ENCODE measurements around the gene SLC43A3.
"Not testable (repeated sequence)": the region's sequence is repeated elsewhere in the genome, so short reads cannot be mapped to it uniquely, and the experiment has no call there.

SLC43A3 gene

DNA sequence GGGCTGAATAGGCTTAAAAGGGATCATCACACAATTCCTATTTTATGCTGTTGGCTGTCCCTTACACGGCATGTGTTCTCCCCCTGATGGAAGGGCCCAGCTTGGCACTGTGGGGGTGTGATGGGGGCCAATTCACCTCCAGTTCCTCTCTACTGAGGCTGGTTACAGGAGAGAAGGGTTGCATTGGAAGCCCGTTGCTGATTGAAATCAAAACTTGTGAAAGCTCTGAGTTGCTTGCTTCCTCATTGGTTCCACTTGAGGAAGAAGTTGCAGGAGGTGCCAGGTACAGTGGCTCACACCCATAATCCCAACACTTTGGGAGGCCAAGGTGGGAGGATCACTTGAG lies 23.1 kb downstream of the SLC43A3 start:
- DNase-seq, result no peak

DNA sequence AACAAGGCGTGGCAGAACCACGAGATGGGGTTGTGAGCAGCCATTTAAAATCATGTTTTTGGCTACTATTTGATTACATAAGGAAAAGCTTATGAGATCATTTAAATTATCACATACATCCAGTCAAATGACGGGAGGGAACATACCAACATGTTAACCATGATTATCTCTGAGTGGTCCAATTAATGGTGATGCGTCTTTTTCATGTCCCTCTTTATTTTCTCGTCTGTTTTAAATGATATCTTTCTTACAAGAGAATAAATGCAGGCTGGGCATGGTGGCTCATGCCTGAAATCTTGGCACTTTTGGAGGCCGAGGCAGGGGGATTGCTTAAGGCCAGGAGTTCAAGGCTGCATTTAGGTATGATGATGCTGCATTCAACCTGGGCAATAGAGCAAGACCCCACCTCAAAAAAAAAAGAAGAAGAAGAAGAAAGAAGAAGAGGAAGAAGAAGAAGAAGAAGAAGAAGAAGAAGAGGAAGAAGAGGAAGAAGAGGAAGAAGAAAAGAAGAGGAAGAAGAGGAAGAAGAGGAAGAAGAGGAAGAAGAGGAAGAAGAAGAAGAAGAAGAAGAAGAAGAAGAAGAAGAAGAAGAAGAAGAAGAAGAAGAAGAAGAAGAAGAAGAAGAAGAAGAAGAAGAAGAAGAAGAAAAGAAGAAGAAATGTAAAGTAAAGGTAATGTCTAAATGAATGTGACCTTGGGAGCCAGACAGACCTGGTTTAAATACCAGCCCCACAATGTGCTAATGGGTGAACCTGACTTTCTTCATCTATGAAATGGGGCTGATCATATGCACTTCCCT lies 23.7 kb downstream of the SLC43A3 start:
- not testable (repeated sequence) for DNase-seq

DNA sequence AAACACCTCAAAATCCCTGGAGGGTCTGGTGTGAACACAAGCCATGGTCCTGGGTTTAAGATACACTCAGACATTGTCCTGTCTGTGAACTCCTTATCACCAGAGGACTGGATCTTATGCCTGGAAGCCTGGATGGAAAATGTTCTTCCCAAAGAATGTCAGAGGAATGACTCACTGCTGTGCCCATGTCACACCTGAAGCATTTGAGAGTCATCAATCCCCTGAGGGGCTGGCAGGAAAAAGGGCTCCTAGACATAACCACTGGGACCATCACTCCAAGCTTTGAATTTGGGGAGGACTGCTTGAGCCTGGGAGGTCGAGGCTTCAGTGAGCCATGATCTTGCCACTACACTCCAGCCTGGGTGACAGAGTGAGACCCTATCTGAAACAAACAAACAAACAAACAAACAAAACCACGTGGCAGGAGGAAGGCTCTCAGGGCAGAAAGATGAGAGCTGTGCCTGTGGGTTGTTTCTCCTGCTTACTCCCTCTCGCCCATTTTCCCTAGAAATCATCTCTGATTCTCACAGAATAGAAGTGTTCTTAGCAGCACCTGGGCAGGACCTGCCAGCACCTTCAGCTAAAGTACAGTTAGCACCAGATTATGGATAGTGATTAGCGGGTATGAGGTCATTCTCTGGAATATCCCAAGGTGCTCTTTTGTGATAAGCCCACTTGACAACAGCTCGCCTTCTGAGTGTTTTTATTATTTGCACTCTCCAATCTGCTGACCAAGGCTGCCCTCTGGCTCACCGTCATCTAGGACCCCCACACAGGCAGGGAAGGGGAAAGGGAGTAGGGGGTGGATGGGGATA lies 24.5 kb downstream of the SLC43A3 start:
- no peak for DNase-seq

DNA sequence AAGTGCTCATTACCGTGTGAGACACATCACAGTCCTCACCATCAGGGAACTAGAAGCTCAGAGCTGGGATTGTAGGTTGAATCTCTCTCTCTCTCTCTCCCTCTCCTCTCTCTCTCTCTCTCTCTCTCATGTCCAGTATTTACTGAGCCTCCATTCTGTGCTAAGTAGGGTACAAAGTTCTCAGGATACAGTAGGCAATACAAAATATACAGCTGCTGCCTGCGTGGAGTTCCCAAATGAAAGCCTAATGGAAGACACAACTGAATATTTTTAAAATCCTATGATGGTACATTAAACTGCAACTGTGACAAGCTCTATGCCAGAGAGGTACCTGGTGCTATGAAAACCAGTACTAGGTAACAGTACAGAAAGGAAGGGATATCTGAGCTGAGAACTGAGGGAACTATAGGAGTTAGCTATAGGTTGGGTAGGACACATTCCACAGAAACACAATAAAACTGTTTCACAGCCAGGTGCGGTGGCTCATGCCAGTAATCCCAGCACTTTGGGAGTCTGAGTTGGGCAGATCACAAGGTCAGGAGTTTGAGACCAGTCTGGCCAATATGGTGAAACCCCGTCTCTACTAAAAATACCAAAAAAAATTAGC lies 26.8 kb downstream of the SLC43A3 start:
- no peak for DNase-seq

GRCh38 chr11:57399221-57399620 lies 27.7 kb downstream of the SLC43A3 start:
- no peak for DNase-seq

- DNase-seq, result no peak
Measured at GRCh38 chr11:57397394-57397990, 29.4 kb downstream of the SLC43A3 start.

DNA sequence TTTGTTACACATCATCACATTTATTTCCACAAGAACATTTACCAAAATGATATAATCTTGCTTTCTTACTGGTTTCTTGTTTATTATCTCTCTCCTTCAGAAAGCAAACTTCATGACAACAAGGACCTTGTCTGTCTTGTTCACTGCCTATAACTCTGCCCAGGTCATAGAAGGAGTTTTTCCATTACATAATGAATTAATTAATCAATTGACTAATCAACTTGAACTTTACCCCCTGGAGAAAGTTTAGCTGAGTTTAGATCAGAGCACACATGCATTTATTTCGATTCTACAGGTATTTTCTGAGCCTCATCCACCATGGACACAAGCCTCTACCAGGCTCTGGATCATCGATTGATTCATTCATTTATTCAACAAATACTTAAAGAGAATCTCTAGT lies 30.2 kb downstream of the SLC43A3 start:
- no peak for DNase-seq

DNA sequence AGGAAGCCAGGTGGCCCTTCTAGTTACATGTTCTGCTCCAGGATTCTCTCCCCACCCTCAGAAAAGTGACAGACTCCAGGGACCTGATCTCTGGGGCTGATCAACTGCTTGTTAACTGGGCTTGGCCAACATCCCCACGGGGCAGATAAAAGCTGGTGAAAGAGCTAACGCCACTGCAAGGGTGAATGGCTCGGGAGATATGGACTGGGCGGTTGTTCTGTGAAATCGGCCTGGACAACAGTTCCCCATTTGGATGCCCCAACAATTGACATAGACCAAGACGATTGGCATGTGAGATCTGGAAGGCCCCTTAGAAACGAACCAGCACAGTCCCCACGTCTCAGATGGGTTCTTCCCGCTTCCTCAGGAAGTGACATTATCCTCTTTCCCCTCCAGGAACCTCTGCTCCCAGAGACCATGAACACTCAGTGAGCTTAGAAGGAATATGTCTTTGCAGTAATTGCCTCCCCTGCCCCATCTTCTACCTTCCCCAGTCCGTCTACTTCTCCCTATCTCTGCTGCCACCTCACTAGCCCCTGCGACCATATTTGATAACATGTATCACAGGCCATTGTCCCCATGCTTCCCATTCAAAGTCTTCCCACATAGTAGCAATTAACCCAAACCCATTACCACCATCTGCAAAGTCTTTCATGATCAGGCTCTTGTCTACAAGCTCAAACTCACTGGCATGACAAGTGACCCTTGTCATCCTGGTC lies 30.9 kb downstream of the SLC43A3 start:
- no peak for DNase-seq

- DNase-seq, result no peak
Measured at GRCh38 chr11:57394203-57394965, 32.5 kb downstream of the SLC43A3 start.

- no peak for DNase-seq
Measured at GRCh38 chr11:57392763-57393105, 34.2 kb downstream of the SLC43A3 start.

DNA sequence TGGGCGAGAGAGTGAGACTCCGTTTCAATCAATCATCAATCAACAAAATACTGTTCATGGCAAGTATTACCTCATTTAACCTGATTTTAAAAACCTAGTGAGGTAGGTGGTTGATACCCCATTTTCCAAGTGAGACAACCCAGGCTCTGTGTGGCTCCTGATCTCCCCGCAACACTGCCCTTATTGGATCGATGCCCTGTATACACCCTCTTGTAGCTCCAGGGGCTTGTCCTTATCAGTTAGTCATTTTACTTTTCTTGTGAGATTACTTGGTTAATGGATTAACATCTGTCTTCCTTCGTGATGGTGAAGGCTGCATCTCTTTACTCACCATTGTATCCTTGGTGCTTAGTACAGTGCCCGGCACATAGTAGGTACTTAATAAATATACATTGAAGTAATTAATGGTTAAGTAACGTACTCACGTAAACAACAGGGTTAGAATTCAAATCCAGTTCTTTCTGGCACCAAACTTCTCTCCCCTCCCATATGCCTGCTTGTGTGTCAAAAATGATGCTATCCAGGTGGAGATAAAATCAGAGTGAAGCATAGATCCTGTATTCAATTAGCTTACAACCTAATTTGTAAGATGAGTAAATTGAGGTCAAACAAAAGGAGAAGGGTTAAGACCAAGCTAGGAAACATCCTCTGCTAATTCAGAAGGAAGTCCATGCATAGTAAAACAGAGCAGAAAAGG lies 34.7 kb downstream of the SLC43A3 start:
- no peak for DNase-seq

DNA sequence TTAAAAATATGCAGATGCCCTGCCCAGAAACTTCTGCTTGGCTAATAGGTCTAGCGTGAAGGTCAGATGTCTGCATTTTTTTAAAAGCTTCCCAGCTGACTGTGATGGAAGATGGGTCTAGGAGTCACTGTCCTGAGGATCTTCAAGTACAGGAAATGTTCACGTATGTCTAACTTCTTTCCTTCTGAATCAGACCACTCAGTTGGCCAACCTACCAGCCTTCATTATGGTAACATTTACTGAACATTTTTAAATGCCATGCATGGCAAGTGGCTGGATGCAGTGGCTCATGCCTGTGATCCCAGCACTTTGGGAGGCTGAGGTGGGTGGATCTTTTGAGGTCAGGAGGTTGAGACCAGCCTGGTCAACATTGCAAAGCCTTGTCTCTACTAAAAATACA lies 35.4 kb downstream of the SLC43A3 start:
- DNase-seq, result no peak

DNA sequence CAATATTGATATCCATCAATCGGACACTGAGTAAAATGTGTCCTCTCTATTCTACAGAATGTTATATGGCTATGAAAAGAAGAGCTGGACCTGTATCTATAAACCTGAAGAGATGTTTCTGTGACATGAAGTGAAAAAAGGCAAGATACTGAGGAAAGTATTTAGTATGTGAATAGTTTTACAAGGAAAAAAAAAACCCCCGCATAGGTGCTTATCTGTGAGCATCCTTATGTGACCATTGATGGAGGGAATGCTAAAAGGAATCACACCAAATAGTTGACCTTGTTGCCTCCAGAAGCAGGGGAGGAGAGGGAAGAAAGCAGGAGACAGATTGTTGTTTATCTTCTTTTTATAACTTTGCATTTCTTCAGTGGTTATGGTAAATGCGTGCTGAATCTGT lies 35.8 kb downstream of the SLC43A3 start:
- no peak for DNase-seq

- DNase-seq, result no peak
Measured at GRCh38 chr11:57390535-57390934, 36.4 kb downstream of the SLC43A3 start, which contains the start of gene PRG2. TSS of gene PRG2 (minus strand) at chr11:57390650. CDS start at chr11:57389944, 706 bp downstream.

DNA sequence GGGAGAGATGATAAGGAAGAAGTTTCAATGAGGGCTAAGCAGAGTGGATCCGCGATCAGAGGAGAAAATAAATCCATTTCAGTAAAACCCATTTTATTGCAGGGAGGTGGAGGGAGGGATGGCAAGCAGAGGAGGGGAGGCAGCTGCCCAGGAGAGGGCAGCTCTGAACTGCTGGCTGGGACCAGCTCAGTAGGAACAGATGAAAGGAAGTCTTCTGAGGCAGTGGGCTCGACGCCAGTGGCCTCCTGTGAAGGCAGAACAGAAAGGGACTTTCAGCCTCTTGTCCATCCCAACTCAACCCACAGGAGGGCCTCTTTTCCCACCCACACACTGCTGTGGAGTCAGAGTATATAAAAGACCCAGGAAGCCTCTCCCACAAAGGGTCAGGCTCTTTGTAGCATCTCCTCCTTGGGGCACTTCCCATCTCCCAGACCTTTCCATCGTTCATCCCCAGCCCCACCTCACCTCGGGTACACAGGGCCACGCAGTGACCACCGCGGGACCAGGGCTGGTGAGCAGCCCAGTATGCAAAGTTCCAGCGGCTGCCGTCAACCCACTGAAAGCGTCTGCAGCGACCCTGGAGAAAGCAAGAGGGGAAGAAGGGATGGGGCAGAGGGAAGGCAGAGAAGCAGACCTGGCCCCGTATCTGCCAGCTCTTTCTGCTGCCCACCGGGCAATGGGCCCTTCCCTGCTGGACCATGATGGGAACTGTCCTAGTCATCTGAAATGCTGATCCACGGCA lies 39.5 kb downstream of the SLC43A3 start:
- no peak for DNase-seq

DNA sequence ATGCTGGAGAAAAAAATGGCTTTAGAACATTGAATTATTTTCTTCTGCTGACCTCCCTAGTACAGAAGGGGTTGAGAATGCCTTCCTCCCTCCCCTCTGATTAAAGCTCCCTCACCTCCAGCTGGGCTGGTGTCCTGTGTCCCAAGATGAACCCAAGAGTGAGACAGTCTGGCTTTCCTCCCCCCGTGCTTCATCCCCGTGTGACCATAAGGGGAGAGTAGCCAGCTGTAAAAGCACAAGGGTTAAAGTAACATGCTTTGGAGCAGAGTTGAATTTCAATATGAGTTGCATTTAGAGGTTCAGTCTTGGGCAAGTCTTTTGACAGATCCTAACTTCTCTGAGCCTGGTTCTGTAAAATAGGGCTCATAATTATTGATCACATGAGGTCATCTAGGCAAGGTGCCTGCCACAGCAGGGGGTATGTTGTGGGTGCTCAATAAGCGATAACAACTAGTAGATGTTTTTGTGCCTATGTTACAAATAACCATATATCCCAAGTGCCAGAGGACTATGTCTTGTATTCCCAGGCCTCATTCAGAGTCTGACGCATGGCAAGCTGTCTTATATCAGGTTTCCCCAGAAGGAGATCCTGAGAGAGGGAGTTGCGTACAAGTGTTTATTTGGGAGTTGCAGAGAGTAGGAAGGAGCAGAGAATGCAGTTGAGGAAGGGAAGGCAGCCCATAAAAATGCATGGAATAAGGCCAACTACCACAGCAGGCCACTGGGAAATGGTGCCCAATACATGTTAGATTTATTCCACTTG lies 40.6 kb downstream of the SLC43A3 start:
- no peak for DNase-seq

GRCh38 chr11:57380975-57381374 lies 45.9 kb downstream of the SLC43A3 start, which contains the start of gene PRG3:
TSS of gene PRG3 (minus strand) at chr11:57381150. CDS start at chr11:57380708, 442 bp downstream.
- DNase-seq, result no peak

DNA sequence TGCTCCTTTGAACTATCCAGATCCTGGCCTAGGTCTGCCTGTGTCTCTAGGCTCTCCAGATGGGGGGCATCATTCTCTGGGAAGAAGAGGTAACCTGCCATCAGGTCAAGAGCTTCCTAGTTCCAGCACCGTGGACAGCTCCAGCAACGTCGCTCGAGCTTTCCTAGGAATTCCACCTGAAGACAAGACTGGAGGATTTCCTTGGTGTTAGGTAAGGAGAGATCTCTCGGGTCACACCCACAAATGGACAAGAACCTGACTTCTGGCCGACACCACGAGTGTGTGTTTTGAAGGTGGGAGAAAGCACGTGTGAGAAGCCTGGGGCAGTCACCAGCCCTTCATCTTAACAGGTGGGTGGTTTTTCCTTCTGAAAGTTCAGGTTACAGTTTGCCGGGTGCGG lies 47.2 kb downstream of the SLC43A3 start:
- no peak for DNase-seq

DNA sequence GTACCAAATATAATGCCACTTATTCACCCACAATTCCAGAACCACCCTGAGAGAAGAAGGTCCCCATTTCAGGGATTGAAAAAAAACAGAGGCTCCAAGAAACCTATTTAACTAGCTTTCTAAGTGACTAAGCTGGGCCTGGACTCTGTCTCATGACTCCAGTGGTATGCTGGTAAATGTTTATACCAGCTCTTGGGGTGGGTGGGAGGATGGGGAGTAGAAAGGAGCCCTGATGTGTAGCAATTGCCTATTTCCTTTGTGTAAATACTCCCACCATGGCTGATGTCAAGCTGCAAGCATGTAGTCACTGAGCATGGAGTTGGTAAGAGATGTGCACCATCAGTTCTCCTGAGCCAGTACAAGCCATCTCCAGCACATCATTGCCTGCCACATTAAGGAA lies 48.7 kb downstream of the SLC43A3 start:
- DNase-seq, result no peak

DNA sequence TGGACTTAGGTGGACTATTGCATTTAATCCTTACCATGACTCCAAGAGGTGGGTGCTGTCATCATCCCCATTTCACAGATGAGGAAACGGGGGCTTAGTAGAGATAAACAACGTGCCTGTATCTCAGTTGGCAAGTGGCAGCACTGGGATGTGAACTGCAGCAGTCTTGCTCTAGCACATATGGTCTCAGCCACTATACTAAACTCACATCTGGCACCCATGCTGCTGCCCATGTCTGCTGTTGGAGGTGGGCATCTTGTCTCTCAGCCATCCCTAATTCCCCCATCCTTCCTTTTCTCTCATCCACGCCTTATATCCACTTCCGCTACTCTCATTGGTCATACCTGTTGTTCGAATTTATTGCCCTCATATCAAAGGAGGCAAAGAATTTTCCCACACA lies 49.8 kb downstream of the SLC43A3 start:
- DNase-seq, result no peak
